C4-2B (cell line): ENCODE results near the gene STEAP1.
A peak's percentile ranks its signal among the peaks of the same experiment; 100 is the strongest.

Experiments used
- H3K27ac ChIP-seq: fragments of 450-650 bp; 2 replicates; pipeline ENCODE4 v1.5.1; 2017
- ZFX ChIP-seq: fragments of 450-650 bp; IDR thresholded peaks from 2 replicates; pipeline ENCODE4 v1.6.1; 2017
- TF ChIP-seq, protein P1 (sequence below): fragments of 450-650 bp; conservative IDR thresholded peaks from 2 replicates; pipeline ENCODE4 v1.5.1; 2017; ENCODE audit warnings: mild to moderate bottlenecking

Gene STEAP1

DNA sequence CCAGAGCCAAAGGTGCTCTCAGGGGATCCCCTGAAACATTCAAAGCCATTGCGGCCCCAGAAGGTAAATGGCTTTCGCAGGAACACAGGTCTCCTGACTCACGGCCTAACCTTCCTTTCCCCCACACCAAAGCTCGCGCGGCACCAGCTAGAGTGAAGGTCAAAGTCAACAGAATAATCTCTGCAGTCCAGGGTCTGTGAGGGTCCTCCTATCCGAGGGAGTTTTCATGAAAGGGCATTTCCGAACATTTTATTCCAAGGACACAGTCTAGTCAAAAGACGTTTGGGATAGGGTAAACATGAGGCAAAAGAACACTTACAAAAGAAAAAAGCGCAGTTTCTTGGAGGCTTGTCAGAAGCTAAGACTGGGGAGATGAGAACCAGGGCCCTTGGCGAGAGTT, 56.7 kb downstream of the STEAP1 start:
- TF ChIP-seq, protein P1, sequence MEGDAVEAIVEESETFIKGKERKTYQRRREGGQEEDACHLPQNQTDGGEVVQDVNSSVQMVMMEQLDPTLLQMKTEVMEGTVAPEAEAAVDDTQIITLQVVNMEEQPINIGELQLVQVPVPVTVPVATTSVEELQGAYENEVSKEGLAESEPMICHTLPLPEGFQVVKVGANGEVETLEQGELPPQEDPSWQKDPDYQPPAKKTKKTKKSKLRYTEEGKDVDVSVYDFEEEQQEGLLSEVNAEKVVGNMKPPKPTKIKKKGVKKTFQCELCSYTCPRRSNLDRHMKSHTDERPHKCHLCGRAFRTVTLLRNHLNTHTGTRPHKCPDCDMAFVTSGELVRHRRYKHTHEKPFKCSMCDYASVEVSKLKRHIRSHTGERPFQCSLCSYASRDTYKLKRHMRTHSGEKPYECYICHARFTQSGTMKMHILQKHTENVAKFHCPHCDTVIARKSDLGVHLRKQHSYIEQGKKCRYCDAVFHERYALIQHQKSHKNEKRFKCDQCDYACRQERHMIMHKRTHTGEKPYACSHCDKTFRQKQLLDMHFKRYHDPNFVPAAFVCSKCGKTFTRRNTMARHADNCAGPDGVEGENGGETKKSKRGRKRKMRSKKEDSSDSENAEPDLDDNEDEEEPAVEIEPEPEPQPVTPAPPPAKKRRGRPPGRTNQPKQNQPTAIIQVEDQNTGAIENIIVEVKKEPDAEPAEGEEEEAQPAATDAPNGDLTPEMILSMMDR: no peak
- TF ChIP-seq ZFX: no peak
- H3K27ac ChIP-seq: peak overlapping the region; percentile 100

DNA sequence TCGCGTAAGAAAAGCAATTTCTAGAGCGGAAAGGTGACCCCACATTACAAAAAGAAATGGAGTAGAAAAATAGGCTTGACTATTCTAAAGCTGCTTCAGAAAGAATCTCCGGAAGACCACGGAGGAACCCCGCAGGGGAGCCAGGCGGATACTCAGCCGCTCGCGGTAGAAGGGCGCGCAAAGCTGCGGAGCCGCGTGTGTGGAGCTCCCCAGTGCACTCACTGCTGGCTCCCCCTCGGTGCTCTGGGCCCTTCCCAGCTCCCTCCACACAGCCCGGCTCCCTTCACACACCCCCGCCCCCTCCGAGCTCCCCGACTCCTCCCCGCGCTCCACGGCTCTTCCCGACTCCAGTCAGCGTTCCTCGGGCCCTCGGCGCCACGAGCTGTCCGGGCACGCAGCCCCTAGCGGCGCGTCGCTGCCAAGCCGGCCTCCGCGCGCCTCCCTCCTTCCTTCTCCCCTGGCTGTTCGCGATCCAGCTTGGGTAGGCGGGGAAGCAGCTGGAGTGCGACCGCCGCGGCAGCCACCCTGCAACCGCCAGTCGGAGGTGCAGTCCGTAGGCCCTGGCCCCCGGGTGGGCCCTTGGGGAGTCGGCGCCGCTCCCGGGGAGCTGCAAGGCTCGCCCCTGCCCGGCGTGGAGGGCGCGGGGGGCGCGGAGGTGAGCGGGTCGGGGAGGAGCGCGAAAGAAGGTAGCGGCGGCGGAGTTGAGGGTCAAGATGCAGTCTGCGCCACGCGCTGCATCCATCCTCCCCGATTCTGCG, 57.3 kb downstream of the STEAP1 start, which contains the start of gene STEAP2:
STEAP2 (plus strand) TSS at position 350 of the 758 bp plus-strand sequence. CDS start 13,343 bp downstream, outside the sequence.
- peak within 1 kb of the TSS; percentile 100 for H3K27ac ChIP-seq
- peak; percentile 77 for TF ChIP-seq ZFX
- TF ChIP-seq, protein P1: peak; percentile 87

DNA sequence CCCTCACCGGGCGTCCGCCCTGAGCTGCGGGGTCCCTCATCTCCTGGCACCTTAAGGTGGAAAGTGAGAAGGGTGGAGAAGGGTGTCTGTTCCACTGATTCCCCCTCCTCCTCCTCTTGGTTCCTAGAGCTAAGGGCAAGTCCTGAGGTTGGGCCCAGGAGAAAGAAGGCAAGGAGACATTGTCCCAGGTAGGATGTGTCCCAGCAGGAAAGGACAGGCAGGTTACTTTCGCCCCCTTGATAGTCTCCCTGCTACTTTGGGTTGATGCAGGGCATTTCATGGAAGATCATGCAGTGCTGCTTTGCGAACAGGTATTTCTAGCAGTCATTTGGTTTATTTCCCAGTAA, 57.9 kb downstream of the STEAP1 start:
- no peak for TF ChIP-seq ZFX
- H3K27ac ChIP-seq: peak overlapping the region; percentile 100

DNA sequence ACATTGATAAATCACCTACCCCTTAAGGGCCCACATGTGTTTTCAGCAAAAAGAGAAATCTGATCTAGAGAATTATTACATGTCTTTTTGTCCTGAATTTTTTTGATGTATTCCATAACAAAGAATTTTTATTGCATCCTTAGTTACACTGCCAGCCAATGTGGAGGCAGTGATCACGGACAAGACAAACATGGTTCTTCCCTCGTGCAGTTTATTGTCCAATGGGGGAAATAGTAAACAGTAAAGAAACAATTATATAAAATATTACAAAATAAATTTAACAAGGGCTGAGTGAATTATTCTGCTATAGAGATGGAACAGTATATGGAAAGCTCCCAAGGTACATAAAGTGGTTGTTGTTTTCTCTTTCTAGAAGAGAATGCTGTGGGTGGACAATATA, 59.3 kb downstream of the STEAP1 start:
- TF ChIP-seq, protein P1: no peak
- TF ChIP-seq ZFX: no peak
- no peak overlapping the region; the same call in 1 of the 2 replicates for H3K27ac ChIP-seq
